NB4 (cell line): ENCODE results near the gene NCOA4.
"Not testable (repeated sequence)": the region's sequence is repeated elsewhere in the genome, so short reads cannot be mapped to it uniquely, and the experiment has no call there.

Experiments
- CTCF ChIP-seq: IDR thresholded peaks from one replicate; pipeline ENCODE4 v1.5.1; 2012; ENCODE audit warnings: low read depth, low read length
- MAX ChIP-seq: IDR thresholded peaks from 2 replicates; pipeline ENCODE4 v1.6.1; 2011; ENCODE audit warnings: low read depth, low read length
- POLR2A ChIP-seq: IDR thresholded peaks from 2 replicates; pipeline ENCODE4 v1.6.1; 2011; ENCODE audit warnings: mild to moderate bottlenecking; ENCODE audit not compliant: insufficient read length; ENCODE audit errors: extremely low read depth

GRCh38 chr10:45978554-45978953, 51.9 kb downstream of the NCOA4 start:
- not testable (repeated sequence) for TF ChIP-seq CTCF, POLR2A, MAX
